ENCODE results near the gene SVOP. TPM values are rescaled to one million over a fixed set of nuclear protein-coding genes. Genes with fewer than 3 reads are reported as not detected.

The SVOP gene
- total and polyA plus RNA-seq, 2 donors from 2014 or later, result 0.04 TPM; not detected in 1

DNA sequence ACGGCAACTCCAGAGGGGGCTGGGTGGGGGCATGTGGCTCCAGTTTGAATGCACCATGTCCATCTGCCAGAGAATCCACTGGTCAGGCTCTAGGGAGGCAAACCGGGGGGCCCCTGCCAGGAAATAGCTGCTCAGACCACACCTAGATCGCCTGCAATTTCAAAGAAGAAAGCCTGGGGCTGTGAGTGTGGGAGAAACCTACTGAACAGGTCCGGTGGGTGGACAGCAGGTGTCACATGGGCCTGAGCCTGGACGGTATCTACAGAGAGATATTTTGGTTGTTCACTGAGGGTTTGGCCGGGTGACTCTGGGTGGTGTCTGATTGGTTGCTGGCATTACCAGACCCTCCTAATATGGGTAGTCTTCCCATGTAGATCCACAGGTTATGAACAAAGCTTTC, 109.0 kb downstream of the SVOP start:
- H3K4me1 ChIP-seq (ENCODE audit: control insufficient read depth in 2 of 3, insufficient read depth in 2 of 3, low read depth in 1 of 3, low read length in 3 of 3), result peaks cover 0 to 2% (median 0%) of the 10 kb centered on the region in 3 donors
- H3K4me3 ChIP-seq (ENCODE audit: low read length in 3 of 3), result no peak overlapping the region
- FAIRE-seq (no peak), DNase-seq (peak in 1 of 5 donors; percentile 21)
- H3K9ac ChIP-seq (ENCODE audit: low read length in 3 of 3), result no peak overlapping the region
- no peaks in the 10 kb centered on the region for H3K9me3 ChIP-seq (ENCODE audit: control insufficient read depth in 2 of 3, insufficient read depth in 1 of 3, low read length in 3 of 3)
- H3K27me3 ChIP-seq (ENCODE audit: control insufficient read depth, insufficient read depth, low read length), result no peaks in the 10 kb centered on the region
- H3K36me3 ChIP-seq (ENCODE audit: control insufficient read depth in 2 of 3, insufficient read depth in 3 of 3, low read length in 3 of 3), result no peaks in the 10 kb centered on the region
- H3K27ac ChIP-seq (ENCODE audit: low read depth in 2 of 2, low read length in 2 of 2), result no peak overlapping the region
- intact Hi-C loops (cut with DNase I), result no loop called here
- TF ChIP-seq, protein P1, sequence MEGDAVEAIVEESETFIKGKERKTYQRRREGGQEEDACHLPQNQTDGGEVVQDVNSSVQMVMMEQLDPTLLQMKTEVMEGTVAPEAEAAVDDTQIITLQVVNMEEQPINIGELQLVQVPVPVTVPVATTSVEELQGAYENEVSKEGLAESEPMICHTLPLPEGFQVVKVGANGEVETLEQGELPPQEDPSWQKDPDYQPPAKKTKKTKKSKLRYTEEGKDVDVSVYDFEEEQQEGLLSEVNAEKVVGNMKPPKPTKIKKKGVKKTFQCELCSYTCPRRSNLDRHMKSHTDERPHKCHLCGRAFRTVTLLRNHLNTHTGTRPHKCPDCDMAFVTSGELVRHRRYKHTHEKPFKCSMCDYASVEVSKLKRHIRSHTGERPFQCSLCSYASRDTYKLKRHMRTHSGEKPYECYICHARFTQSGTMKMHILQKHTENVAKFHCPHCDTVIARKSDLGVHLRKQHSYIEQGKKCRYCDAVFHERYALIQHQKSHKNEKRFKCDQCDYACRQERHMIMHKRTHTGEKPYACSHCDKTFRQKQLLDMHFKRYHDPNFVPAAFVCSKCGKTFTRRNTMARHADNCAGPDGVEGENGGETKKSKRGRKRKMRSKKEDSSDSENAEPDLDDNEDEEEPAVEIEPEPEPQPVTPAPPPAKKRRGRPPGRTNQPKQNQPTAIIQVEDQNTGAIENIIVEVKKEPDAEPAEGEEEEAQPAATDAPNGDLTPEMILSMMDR (IDR thresholded peaks at IDR 0.05; ENCODE audit: borderline replicate concordance, extremely low read depth, insufficient read depth), result no peak

DNA sequence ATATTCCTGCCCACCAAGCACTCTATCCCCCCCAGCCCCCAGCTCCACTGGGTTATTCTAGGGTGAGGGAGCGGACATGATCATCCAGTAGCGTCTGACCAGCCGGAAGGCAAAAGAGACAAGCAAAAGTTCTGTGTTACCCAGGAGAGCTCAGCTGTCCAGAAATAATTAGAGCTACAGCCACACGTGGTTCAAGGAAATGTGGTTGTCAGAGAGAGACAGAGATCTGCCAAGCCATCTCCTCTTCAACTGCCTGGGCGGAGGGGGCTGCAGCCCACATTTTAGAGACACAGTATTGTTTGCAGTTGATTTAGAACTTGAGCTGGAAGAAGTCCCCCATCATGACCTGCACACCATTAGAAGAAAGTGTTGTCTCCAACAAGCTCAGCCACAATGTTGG, 110.5 kb downstream of the SVOP start:
- DNase-seq (no peak), FAIRE-seq (no peak)
- TF ChIP-seq, protein P1 (IDR thresholded peaks at IDR 0.05; ENCODE audit: borderline replicate concordance, extremely low read depth, insufficient read depth), result no peak
- no peak overlapping the region for H3K27ac ChIP-seq (ENCODE audit: low read depth in 2 of 2, low read length in 2 of 2)
- no peaks in the 10 kb centered on the region for H3K36me3 ChIP-seq (ENCODE audit: control insufficient read depth in 2 of 3, insufficient read depth in 3 of 3, low read length in 3 of 3)
- H3K4me3 ChIP-seq (ENCODE audit: low read length in 3 of 3), result no peak overlapping the region
- intact Hi-C loops (cut with DNase I), result no loop called here
- no peak overlapping the region for H3K9ac ChIP-seq (ENCODE audit: low read length in 3 of 3)
- peaks cover 0 to 2% (median 0%) of the 10 kb centered on the region in 3 donors for H3K4me1 ChIP-seq (ENCODE audit: control insufficient read depth in 2 of 3, insufficient read depth in 2 of 3, low read depth in 1 of 3, low read length in 3 of 3)
- no peaks in the 10 kb centered on the region for H3K9me3 ChIP-seq (ENCODE audit: control insufficient read depth in 2 of 3, insufficient read depth in 1 of 3, low read length in 3 of 3)
- no peaks in the 10 kb centered on the region for H3K27me3 ChIP-seq (ENCODE audit: control insufficient read depth, insufficient read depth, low read length)

DNA sequence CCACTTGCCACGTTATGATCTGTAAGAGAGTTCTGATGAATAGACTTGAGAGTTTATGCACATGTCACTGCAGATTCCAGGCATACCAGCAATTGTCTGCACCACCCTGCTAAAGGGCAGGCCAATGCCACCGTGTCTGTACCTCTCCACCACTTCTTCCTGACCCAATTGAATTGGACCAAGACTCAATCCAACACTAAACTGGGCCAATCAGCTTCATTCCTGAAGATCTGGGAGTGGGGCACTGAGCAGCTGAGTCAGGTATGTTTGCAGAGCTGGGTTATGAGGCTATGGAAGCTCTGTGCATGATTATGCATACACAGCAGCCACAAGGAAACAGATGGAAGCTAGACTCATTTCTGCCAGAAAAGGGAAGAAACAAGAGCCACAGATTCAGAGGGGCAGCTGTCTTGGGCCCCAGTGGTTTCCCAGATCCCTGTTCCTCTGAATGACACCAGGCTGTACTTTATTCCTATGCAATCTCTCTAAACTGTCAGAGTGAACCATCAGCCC, 113.0 kb downstream of the SVOP start:
- H3K36me3 ChIP-seq (ENCODE audit: control insufficient read depth in 2 of 3, insufficient read depth in 3 of 3, low read length in 3 of 3), result no peaks in the 10 kb centered on the region
- no peaks in the 10 kb centered on the region for H3K4me1 ChIP-seq (ENCODE audit: control insufficient read depth in 2 of 3, insufficient read depth in 2 of 3, low read depth in 1 of 3, low read length in 3 of 3)
- H3K9me3 ChIP-seq (ENCODE audit: control insufficient read depth in 2 of 3, insufficient read depth in 1 of 3, low read length in 3 of 3), result no peaks in the 10 kb centered on the region
- DNase-seq (peak in 1 of 5 donors; percentile 10), FAIRE-seq (no peak)
- H3K4me3 ChIP-seq (ENCODE audit: low read length in 3 of 3), result no peak overlapping the region
- no peak overlapping the region for H3K9ac ChIP-seq (ENCODE audit: low read length in 3 of 3)
- TF ChIP-seq, protein P1 (IDR thresholded peaks at IDR 0.05; ENCODE audit: borderline replicate concordance, extremely low read depth, insufficient read depth), result no peak
- H3K27me3 ChIP-seq (ENCODE audit: control insufficient read depth, insufficient read depth, low read length), result no peaks in the 10 kb centered on the region
- intact Hi-C loops (cut with DNase I), result no loop called here
- H3K27ac ChIP-seq (ENCODE audit: low read depth in 2 of 2, low read length in 2 of 2), result no peak overlapping the region

DNA sequence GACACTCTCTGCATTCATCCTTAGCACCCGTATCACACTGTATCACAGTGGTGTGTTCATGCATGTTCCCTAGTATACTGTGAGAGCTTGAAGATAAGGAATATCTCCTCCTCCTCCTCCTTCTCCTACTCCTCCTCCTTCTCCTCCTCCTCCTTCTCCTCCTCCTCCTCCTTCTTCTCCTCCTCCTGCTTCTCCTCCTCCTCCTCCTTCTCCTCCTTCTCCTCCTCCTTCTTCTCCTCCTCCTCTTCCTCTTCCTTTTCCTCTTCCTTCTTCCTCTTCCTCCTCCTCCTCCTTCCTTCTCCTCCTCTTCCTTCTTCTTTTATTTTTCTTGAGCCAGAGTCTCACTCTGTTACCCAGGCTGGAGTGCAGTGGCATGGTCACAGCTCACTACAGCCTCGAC, 113.9 kb downstream of the SVOP start:
- no peaks in the 10 kb centered on the region for H3K27me3 ChIP-seq (ENCODE audit: control insufficient read depth, insufficient read depth, low read length)
- H3K9me3 ChIP-seq (ENCODE audit: control insufficient read depth in 2 of 3, insufficient read depth in 1 of 3, low read length in 3 of 3), result no peaks in the 10 kb centered on the region
- intact Hi-C loops (cut with DNase I), result no loop called here
- H3K4me1 ChIP-seq (ENCODE audit: control insufficient read depth in 2 of 3, insufficient read depth in 2 of 3, low read depth in 1 of 3, low read length in 3 of 3), result no peaks in the 10 kb centered on the region
- TF ChIP-seq, protein P1 (IDR thresholded peaks at IDR 0.05; ENCODE audit: borderline replicate concordance, extremely low read depth, insufficient read depth), result no peak
- H3K4me3 ChIP-seq (ENCODE audit: low read length in 3 of 3), result no peak overlapping the region
- DNase-seq (no peak), FAIRE-seq (no peak)
- H3K27ac ChIP-seq (ENCODE audit: low read depth in 2 of 2, low read length in 2 of 2), result no peak overlapping the region
- no peak overlapping the region for H3K9ac ChIP-seq (ENCODE audit: low read length in 3 of 3)
- no peaks in the 10 kb centered on the region for H3K36me3 ChIP-seq (ENCODE audit: control insufficient read depth in 2 of 3, insufficient read depth in 3 of 3, low read length in 3 of 3)

Data from kidney (tissue), 14 donors.